SK-N-MC (cell line): ENCODE measurements around the gene RPP25L.

Source experiments
- EZH2 ChIP-seq: fragments of 200-600 bp; sonication (generic); IDR thresholded peaks from one replicate; pipeline ENCODE4 v1.6.1; 2017; ENCODE audit warnings: antibody characterized with exemption
- POLR2AphosphoS5 ChIP-seq: IDR thresholded peaks from 2 replicates; pipeline ENCODE4 v1.6.1; 2012; ENCODE audit warnings: mild to moderate bottlenecking, low read depth, low read length, borderline replicate concordance

DNA sequence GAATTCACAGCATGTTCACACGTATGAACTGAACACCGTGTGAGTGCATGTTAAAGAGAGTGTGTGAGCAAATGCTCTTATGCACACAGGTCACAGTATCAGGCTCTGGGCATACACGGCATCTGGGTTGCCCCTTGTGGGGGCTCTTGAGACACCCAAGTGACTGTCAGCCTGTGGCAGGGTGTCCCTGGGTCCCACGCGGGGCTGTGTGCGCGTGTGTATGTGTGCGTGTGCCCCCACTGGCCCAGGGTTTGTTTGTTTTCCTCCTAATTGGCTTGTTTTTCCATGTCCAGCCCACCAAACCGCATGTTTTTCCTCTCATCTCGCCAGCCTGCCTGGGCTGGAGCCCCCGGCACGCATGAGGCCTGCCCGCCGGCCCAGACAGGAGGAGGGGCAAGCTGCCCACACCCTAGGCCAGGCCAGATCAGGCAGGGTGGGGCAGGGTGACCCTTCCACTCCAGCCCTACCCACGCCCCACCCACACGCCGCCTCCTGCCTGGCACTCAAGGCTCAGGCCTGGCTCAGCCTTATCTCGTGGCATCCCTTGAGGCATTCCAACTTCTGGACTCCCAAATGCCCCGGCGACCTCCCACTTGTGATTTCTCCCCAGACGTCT, 51.2 kb downstream of the RPP25L start:
- TF ChIP-seq POLR2AphosphoS5 (no peak), EZH2 (no peak)
